ENCODE measurements around the gene LIPJ.

DNA sequence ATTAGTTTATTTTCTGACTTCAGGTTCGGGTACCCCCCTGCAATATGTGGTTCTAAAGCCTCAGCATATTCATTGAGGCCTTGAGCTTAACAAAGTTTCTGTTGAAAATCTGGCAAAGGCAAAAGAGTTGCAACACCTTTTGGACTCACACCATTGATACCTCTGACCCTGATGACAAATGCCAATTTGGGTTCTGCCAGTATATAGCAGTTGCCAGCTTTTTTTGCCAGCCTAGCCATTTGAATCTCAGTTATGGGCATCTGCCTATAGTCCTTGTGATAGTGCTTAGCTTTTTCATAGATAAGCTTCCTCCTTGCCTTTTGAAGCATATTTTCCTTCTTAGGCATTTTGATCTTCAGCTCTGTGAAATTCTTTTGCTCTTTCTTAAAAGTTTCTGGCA, 31.9 kb downstream of the LIPJ start:
- TF ChIP-seq, protein P1, sequence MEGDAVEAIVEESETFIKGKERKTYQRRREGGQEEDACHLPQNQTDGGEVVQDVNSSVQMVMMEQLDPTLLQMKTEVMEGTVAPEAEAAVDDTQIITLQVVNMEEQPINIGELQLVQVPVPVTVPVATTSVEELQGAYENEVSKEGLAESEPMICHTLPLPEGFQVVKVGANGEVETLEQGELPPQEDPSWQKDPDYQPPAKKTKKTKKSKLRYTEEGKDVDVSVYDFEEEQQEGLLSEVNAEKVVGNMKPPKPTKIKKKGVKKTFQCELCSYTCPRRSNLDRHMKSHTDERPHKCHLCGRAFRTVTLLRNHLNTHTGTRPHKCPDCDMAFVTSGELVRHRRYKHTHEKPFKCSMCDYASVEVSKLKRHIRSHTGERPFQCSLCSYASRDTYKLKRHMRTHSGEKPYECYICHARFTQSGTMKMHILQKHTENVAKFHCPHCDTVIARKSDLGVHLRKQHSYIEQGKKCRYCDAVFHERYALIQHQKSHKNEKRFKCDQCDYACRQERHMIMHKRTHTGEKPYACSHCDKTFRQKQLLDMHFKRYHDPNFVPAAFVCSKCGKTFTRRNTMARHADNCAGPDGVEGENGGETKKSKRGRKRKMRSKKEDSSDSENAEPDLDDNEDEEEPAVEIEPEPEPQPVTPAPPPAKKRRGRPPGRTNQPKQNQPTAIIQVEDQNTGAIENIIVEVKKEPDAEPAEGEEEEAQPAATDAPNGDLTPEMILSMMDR (IDR thresholded peaks at IDR 0.05; ENCODE audit: insufficient read depth, low read length, poor library complexity, severe bottlenecking), result no peak
- no peak for TF ChIP-seq EZH2phosphoT487 (conservative IDR thresholded peaks at IDR 0.05; ENCODE audit: low read length)
